PC-3 (cell line): Measurements from ENCODE around the gene PTPN22. TPM values are rescaled to one million over a fixed set of nuclear protein-coding genes. Genes with fewer than 3 reads are reported as not detected.
A peak's percentile ranks its signal among the peaks of the same experiment; 100 is the strongest.

Experiments used
- ATAC-seq: fragments of 200-7000 bp; cut with Tn5 transposase; 2 replicates; pipeline ENCODE4 v1.9.1; 2020; ENCODE audit warnings: mild to moderate bottlenecking, moderate library complexity
- BruUV-seq: library from RNA; stranded (reverse); fragments of 400-500 nt; replicated peaks from 2 replicates; lab custom pipeline; 2021; lab: Mats Ljungman, UMichigan
- CTCF ChIA-PET: fragments of 300-600 bp; sonication (Branson Sonifier 250); formaldehyde crosslinking; loops from one replicate; lab custom pipeline; 2022; ENCODE audit warnings: antibody characterized with exemption; lab: Charles Lee
- POLR2A ChIA-PET: fragments of 300-600 bp; sonication (Branson Sonifier 250); formaldehyde crosslinking; loops from one replicate; lab custom pipeline; 2022; ENCODE audit warnings: antibody characterized with exemption; ENCODE audit not compliant: unreplicated experiment; lab: Charles Lee
- DNase-seq: peaks from one replicate; pipeline ENCODE4 v3.0.0-alpha.2; 2015
- H2AFZ ChIP-seq: fragments of 300-600 bp; sonication (generic); 2 replicates; pipeline ENCODE4 v1.6.0; 2016; ENCODE audit warnings: antibody characterized with exemption, low read length
- H3F3A ChIP-seq: fragments of 300-600 bp; sonication (generic); one replicate; pipeline ENCODE4 v1.6.0; 2017; ENCODE audit warnings: antibody characterized with exemption, low read length, control low read depth, mild to moderate bottlenecking; ENCODE audit not compliant: unreplicated experiment
- H3K27ac ChIP-seq: fragments of 300-600 bp; sonication (generic); 2 replicates; pipeline ENCODE4 v1.5.1; 2016; ENCODE audit warnings: mild to moderate bottlenecking, low read length
- H3K27me3 ChIP-seq: fragments of 300-600 bp; sonication (generic); 2 replicates; pipeline ENCODE4 v1.6.1; 2016; ENCODE audit warnings: low read length, mixed read lengths
- H3K36me3 ChIP-seq: fragments of 300-600 bp; sonication (generic); 2 replicates; pipeline ENCODE4 v1.6.1; 2016; ENCODE audit warnings: low read depth, mixed run types, low read length, mixed read lengths
- H3K4me1 ChIP-seq: fragments of 300-600 bp; sonication (generic); 2 replicates; pipeline ENCODE4 v1.5.1; 2016; ENCODE audit warnings: low read length; ENCODE audit not compliant: insufficient read depth
- H3K4me2 ChIP-seq: fragments of 300-600 bp; sonication (generic); 2 replicates; pipeline ENCODE4 v1.6.0; 2016; ENCODE audit warnings: low read length
- H3K4me3 ChIP-seq: fragments of 300-600 bp; sonication (generic); 2 replicates; pipeline ENCODE4 v1.5.1; 2016; ENCODE audit warnings: mild to moderate bottlenecking, low read length, mixed read lengths
- H3K79me2 ChIP-seq: fragments of 300-600 bp; sonication (generic); 2 replicates; pipeline ENCODE4 v1.6.1; 2017; ENCODE audit warnings: low read length, mixed read lengths
- H3K9ac ChIP-seq: fragments of 300-600 bp; sonication (generic); 2 replicates; pipeline ENCODE4 v1.6.0; 2016; ENCODE audit warnings: mild to moderate bottlenecking, low read length
- H3K9me2 ChIP-seq: fragments of 300-600 bp; sonication (generic); replicated peaks from 2 replicates; pipeline ENCODE4 v1.6.1; 2016; ENCODE audit warnings: mixed run types, low read length, mixed read lengths
- H3K9me3 ChIP-seq: fragments of 300-600 bp; sonication (generic); 2 replicates; pipeline ENCODE4 v1.6.1; 2016; ENCODE audit warnings: low read length, mixed read lengths
- H4K20me1 ChIP-seq: fragments of 300-600 bp; sonication (generic); 2 replicates; pipeline ENCODE4 v1.6.1; 2016; ENCODE audit warnings: low read length, mixed read lengths
- EZH2 ChIP-seq: fragments of 300-600 bp; sonication (generic); IDR thresholded peaks from one replicate; pipeline ENCODE4 v1.6.1; 2017; ENCODE audit warnings: antibody characterized with exemption, mild to moderate bottlenecking, low read length; ENCODE audit not compliant: unreplicated experiment
- EZH2phosphoT487 ChIP-seq: fragments of 300-600 bp; sonication (generic); IDR thresholded peaks from 2 replicates; pipeline ENCODE4 v1.6.1; 2018; ENCODE audit warnings: mild to moderate bottlenecking, antibody characterized with exemption, low read length, borderline replicate concordance
- intact Hi-C: fragments of 100-400 bp; cut with micrococcal nuclease; formaldehyde crosslinking; loops from 2 replicates; pipeline ENCODE4 v1.9.0; 2023
- total RNA-seq: library from RNA; depleted of rRNA; stranded (reverse); fragments of >200 nt; gene quantifications from 2 replicates; pipeline ENCODE4 v1.2.3, GENCODE V29; 2014
- TF ChIP-seq, protein P1 (sequence below): fragments of 300-600 bp; sonication (generic); conservative IDR thresholded peaks from 2 replicates; pipeline ENCODE4 v1.5.1; 2017; ENCODE audit warnings: antibody characterized with exemption, low read depth, mild to moderate bottlenecking, low read length

Gene PTPN22
- total RNA-seq, 1 experiment from 2014 or later, result 0.04 TPM

DNA sequence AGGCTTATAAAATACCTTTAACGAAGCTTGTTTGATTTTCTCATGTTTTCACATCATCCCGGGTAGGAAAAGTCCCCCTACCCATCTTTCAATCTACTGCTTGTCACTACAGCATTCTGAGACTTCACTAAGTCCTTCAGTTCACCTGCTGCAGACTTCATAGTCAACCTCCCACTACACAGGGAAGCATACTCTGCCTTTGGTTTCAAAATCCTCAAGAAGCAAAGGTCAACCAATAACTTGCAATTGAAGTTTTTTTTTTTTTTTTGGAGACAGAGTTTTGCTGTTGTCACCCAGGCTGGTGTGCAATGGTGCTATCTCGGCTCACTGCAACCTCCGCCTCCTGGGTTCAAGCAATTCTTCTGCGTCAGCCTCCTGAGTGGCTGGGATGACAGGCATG, 4.7 kb upstream of the PTPN22 start:
- H3K27me3 ChIP-seq, result no peaks in the 10 kb centered on the region
- H4K20me1 ChIP-seq, result no peaks in the 10 kb centered on the region
- H3K4me2 ChIP-seq, result no peak overlapping the region
- no peak overlapping the region for H3K9ac ChIP-seq
- POLR2A ChIA-PET, result no interaction called here
- CTCF ChIA-PET, result no interaction called here
- ATAC-seq (no peak), DNase-seq (no peak)
- H3K27ac ChIP-seq, result no peak overlapping the region
- no peaks in the 10 kb centered on the region for H3K36me3 ChIP-seq
- no peak overlapping the region for H3K4me3 ChIP-seq
- TF ChIP-seq EZH2phosphoT487, result no peak
- TF ChIP-seq, protein P1, sequence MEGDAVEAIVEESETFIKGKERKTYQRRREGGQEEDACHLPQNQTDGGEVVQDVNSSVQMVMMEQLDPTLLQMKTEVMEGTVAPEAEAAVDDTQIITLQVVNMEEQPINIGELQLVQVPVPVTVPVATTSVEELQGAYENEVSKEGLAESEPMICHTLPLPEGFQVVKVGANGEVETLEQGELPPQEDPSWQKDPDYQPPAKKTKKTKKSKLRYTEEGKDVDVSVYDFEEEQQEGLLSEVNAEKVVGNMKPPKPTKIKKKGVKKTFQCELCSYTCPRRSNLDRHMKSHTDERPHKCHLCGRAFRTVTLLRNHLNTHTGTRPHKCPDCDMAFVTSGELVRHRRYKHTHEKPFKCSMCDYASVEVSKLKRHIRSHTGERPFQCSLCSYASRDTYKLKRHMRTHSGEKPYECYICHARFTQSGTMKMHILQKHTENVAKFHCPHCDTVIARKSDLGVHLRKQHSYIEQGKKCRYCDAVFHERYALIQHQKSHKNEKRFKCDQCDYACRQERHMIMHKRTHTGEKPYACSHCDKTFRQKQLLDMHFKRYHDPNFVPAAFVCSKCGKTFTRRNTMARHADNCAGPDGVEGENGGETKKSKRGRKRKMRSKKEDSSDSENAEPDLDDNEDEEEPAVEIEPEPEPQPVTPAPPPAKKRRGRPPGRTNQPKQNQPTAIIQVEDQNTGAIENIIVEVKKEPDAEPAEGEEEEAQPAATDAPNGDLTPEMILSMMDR, result no peak
- no peak for TF ChIP-seq EZH2
- no peaks in the 10 kb centered on the region for H3K9me2 ChIP-seq
- peaks cover 20% of the 10 kb centered on the region for H3K4me1 ChIP-seq
- no peak overlapping the region for H2AFZ ChIP-seq
- no peaks in the 10 kb centered on the region for H3F3A ChIP-seq
- BruUV-seq, result no TSS peak
- H3K79me2 ChIP-seq, result no peaks in the 10 kb centered on the region
- H3K9me3 ChIP-seq, result no peaks in the 10 kb centered on the region
- intact Hi-C loops, result no loop called here

GRCh38 chr1:113875714-113876113, 4.2 kb upstream of the PTPN22 start:
- no TSS peak for BruUV-seq
- Histone ChIP-seq H3K4me3 (no peak overlapping the region), H3F3A (no peaks in the 10 kb centered on the region), H4K20me1 (no peaks in the 10 kb centered on the region), H3K79me2 (no peaks in the 10 kb centered on the region), H3K27me3 (no peaks in the 10 kb centered on the region), H3K27ac (no peak overlapping the region), H3K4me1 (peaks cover 20% of the 10 kb centered on the region), H3K9ac (no peak overlapping the region), H3K36me3 (no peaks in the 10 kb centered on the region), H3K9me3 (no peaks in the 10 kb centered on the region), H3K9me2 (no peaks in the 10 kb centered on the region), H2AFZ (no peak overlapping the region), H3K4me2 (no peak overlapping the region)
- TF ChIP-seq, protein P1, result no peak
- TF ChIP-seq EZH2phosphoT487 (no peak), EZH2 (no peak)
- no peak for DNase-seq
- intact Hi-C loops, result no loop called here
- ChIA-PET CTCF (no interaction called here), POLR2A (no interaction called here)
- no peak for ATAC-seq

- Histone ChIP-seq H3K4me2 (no peak overlapping the region), H3K27me3 (no peaks in the 10 kb centered on the region), H3K36me3 (no peaks in the 10 kb centered on the region), H2AFZ (no peak overlapping the region), H4K20me1 (no peaks in the 10 kb centered on the region), H3K79me2 (no peaks in the 10 kb centered on the region), H3K27ac (peak overlapping the region; percentile 4; the same call in 1 of the 2 replicates), H3K9ac (no peak overlapping the region), H3K9me3 (no peaks in the 10 kb centered on the region), H3K4me1 (peaks cover 20% of the 10 kb centered on the region), H3K9me2 (no peaks in the 10 kb centered on the region), H3K4me3 (no peak overlapping the region), H3F3A (no peaks in the 10 kb centered on the region)
- DNase-seq (peak; percentile 61), ATAC-seq (peak; percentile 81)
- TF ChIP-seq, protein P1, result peak; percentile 66
- TF ChIP-seq EZH2 (no peak), EZH2phosphoT487 (no peak)
- POLR2A ChIA-PET, result no interaction called here
- intact Hi-C loops, result no loop called here
- BruUV-seq, result no TSS peak
- CTCF ChIA-PET, result no interaction called here
Measured at GRCh38 chr1:113874012-113874879, 2.7 kb upstream of the PTPN22 start.
